Nephron progenitor cell (in vitro differentiated cells): ENCODE measurements around the gene DAB2.

Experiments
- DNase-seq: peaks from one replicate; pipeline ENCODE4 v3.0.0; 2021
- H3K27ac Mint-ChIP-seq: 2 replicates; pipeline ENCODE4 v1.8.0; 2021; ENCODE audit warnings: mild to moderate bottlenecking, moderate library complexity, mixed read lengths
- H3K27me3 Mint-ChIP-seq: 2 replicates; pipeline ENCODE4 v1.8.0; 2021; ENCODE audit warnings: mild to moderate bottlenecking, low read depth, mixed read lengths; ENCODE audit not compliant: poor library complexity
- H3K36me3 Mint-ChIP-seq: 2 replicates; pipeline ENCODE4 v1.8.0; 2021; ENCODE audit warnings: low read depth, mixed read lengths
- H3K4me1 Mint-ChIP-seq: 2 replicates; pipeline ENCODE4 v1.8.0; 2021; ENCODE audit warnings: mixed read lengths
- H3K4me3 Mint-ChIP-seq: 2 replicates; pipeline ENCODE4 v1.8.0; 2021; ENCODE audit warnings: mild to moderate bottlenecking, moderate library complexity, mixed read lengths
- H3K9me3 Mint-ChIP-seq: 2 replicates; pipeline ENCODE4 v1.8.0; 2021; ENCODE audit warnings: mild to moderate bottlenecking, moderate library complexity, mixed read lengths
- TF ChIP-seq, protein P1 (sequence below): fragments of 200-600 bp; sonication (generic); IDR thresholded peaks from 2 replicates; pipeline ENCODE4 v1.5.0; 2021; ENCODE audit warnings: antibody characterized with exemption

The DAB2 gene

DNA sequence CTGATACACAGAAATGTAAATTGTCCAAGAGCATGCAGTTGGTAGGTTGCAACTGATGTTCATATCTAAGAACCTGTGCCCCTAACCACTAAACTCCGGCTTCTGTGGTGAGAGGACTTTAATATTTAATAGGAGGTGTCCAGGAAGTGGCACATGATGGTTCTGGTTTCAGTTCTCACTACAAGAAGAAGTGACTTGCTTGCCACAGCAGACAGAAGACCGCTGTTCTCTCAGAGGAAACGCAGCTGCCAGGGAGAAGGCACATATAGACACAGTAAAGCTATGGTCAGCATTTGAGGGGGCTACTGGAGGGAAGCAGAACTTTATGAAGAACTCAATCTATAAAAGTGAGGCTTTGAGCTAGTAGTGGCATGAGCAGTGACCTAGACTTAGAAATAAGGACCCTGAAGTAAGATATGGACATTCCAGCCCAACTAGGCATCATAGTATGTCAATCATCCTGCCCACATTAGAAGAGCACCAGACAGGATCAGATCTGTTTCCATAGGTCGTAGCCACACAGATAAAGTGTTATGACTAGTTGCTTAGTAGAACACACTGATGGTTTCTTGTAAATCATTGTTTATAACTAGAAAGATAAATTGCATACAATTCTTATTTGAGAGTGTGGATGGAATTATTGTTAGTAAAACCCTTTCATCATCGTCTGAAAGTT lies 36.4 kb upstream of the DAB2 start:
- H3K4me3 Mint-ChIP-seq: no peak overlapping the region
- no peaks in the 10 kb centered on the region for H3K36me3 Mint-ChIP-seq
- TF ChIP-seq, protein P1, sequence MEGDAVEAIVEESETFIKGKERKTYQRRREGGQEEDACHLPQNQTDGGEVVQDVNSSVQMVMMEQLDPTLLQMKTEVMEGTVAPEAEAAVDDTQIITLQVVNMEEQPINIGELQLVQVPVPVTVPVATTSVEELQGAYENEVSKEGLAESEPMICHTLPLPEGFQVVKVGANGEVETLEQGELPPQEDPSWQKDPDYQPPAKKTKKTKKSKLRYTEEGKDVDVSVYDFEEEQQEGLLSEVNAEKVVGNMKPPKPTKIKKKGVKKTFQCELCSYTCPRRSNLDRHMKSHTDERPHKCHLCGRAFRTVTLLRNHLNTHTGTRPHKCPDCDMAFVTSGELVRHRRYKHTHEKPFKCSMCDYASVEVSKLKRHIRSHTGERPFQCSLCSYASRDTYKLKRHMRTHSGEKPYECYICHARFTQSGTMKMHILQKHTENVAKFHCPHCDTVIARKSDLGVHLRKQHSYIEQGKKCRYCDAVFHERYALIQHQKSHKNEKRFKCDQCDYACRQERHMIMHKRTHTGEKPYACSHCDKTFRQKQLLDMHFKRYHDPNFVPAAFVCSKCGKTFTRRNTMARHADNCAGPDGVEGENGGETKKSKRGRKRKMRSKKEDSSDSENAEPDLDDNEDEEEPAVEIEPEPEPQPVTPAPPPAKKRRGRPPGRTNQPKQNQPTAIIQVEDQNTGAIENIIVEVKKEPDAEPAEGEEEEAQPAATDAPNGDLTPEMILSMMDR: no peak
- no peak overlapping the region for H3K27ac Mint-ChIP-seq
- no peaks in the 10 kb centered on the region for H3K9me3 Mint-ChIP-seq
- H3K27me3 Mint-ChIP-seq: peaks cover 13% of the 10 kb centered on the region
- no peaks in the 10 kb centered on the region for H3K4me1 Mint-ChIP-seq
- no peak for DNase-seq

DNA sequence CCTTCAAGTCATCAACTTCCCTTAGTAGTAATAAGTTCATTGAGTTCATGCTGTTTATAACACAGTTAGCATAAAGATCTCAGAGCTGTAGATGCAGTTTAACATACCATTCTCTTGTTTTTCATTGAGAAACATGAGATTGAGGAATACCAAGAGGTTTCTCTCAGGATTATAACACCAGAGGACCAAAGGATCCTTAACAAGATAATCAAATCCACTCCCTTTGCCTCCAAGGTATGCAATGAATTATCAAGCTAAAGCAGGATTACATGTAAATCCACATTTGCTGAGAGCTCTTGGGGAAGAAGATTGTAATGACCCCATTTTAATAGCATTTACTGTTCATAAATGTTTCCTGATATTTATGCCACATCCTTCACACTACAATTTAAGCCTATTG lies 35.1 kb upstream of the DAB2 start:
- DNase-seq: no peak
- Mint-ChIP-seq H3K4me3 (no peak overlapping the region), H3K36me3 (no peaks in the 10 kb centered on the region), H3K27me3 (peaks cover 18% of the 10 kb centered on the region), H3K27ac (no peak overlapping the region), H3K9me3 (no peaks in the 10 kb centered on the region), H3K4me1 (no peaks in the 10 kb centered on the region)
- TF ChIP-seq, protein P1: no peak

DNA sequence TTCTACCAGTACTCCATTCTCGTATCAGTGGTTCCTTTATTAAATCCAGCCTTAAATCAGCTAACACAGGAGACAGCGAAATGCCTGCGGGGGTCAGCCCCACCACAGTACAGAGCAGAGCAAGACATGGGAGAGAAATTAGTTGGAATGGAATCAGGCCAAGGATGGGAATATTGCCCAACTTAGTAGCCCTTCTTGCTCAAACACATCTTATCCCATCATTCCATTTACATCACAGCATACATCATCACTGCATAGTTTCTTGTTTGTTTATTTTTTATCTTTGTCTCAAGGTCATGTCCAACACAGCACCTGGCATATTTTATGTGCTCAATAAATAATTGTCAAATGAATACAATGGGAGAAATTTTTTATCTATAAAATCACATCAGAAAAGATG lies 34.3 kb upstream of the DAB2 start:
- DNase-seq: no peak
- Mint-ChIP-seq H3K4me1 (no peaks in the 10 kb centered on the region), H3K4me3 (no peak overlapping the region), H3K36me3 (no peaks in the 10 kb centered on the region), H3K9me3 (no peaks in the 10 kb centered on the region), H3K27me3 (peaks cover 18% of the 10 kb centered on the region), H3K27ac (no peak overlapping the region)
- TF ChIP-seq, protein P1: no peak

DNA sequence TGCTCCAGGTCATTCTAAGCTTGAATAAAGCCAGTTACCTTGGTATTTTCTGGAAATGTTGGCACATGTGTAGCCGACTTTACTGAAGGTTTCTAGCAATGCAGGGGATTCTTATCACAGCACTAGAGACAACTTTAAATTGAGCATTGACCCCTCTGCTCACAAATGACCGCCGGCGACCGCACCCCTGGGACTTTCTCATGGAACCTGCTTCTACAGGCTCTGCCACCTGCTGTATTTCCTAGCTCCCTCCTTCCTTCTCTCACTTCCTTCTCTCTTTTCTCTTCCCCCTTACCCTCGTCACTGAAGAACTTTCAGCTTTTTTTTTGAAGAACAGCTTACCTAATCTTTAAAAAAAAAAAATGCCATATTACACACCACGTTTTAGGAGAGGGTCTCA lies 30.9 kb upstream of the DAB2 start:
- TF ChIP-seq, protein P1: no peak
- DNase-seq: no peak
- no peaks in the 10 kb centered on the region for H3K36me3 Mint-ChIP-seq
- no peak overlapping the region for H3K27ac Mint-ChIP-seq
- no peaks in the 10 kb centered on the region for H3K4me1 Mint-ChIP-seq
- H3K9me3 Mint-ChIP-seq: no peaks in the 10 kb centered on the region
- H3K4me3 Mint-ChIP-seq: no peak overlapping the region
- H3K27me3 Mint-ChIP-seq: peaks cover 15% of the 10 kb centered on the region

DNA sequence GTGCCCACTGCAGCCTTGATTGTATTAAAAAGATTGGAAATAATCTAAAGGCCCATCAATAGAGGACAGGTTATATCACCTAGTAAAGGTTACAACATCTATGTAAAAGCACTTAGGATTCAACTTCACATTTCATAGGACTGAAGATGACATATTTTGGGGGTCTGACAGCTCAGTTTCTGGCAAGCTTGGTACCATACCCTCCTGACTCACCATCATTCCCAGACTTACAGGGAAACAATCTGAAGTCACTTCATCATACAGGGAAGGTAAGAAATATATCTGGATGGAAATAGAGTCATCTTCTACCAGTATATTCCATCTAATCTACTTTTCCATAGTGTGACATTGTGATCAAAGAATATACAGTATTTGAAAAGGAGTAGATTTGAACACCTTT lies 28.8 kb upstream of the DAB2 start:
- Mint-ChIP-seq H3K36me3 (no peaks in the 10 kb centered on the region), H3K4me1 (no peaks in the 10 kb centered on the region), H3K4me3 (no peak overlapping the region), H3K27me3 (peaks cover 11% of the 10 kb centered on the region), H3K27ac (no peak overlapping the region), H3K9me3 (no peaks in the 10 kb centered on the region)
- TF ChIP-seq, protein P1: no peak
- no peak for DNase-seq

DNA sequence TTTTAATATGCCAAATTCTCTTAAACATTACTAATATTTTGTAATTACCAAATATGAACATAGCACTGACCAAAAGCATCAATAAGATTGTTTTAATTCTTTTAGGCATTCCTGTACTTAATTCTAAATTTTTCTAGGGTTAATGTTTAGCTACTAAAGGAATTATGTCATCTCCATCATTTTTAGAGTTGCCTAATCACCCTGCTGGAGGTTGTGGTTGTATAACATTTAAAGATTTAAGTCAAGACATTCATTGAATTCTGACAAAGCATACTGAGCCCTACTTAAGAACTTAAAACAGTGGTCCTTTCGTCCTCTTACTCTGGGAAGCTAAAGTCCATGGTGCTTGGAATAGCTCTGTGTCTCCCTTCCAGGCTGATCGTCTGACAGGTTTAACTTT lies 28.1 kb upstream of the DAB2 start:
- no peak overlapping the region for H3K27ac Mint-ChIP-seq
- DNase-seq: no peak
- peaks cover 9% of the 10 kb centered on the region for H3K27me3 Mint-ChIP-seq
- no peaks in the 10 kb centered on the region for H3K9me3 Mint-ChIP-seq
- H3K36me3 Mint-ChIP-seq: no peaks in the 10 kb centered on the region
- TF ChIP-seq, protein P1: no peak
- no peak overlapping the region for H3K4me3 Mint-ChIP-seq
- no peaks in the 10 kb centered on the region for H3K4me1 Mint-ChIP-seq
